ENCODE results near the gene TSPAN14.
A peak's percentile ranks its signal among the peaks of the same experiment; 100 is the strongest.

Gene TSPAN14

DNA sequence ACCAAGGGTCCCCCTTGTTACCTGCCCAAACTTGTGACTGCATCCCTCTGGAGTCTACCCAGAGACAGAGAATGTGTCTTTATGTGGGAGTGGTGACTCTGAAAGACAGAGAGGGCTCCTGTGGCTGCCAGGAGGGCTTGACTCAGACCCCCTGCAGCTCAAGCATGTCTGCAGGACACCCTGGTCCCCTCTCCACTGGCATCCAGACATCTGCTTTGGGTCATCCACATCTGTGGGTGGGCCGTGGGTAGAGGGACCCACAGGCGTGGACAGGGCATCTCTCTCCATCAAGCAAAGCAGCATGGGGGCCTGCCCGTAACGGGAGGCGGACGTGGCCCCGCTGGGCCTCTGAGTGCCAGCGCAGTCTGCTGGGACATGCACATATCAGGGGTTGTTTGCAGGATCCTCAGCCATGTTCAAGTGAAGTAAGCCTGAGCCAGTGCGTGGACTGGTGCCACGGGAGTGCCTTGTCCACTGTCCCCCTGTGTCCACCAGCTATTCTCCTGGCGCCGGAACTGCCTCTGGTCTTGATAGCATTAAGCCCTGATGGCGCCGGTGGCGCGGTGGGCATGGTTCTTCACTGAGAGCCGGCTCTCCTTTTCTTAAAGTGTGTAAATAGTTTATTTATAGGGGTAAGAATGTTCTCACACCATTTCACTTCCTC is 64.2 kb downstream of the TSPAN14 start:
- no peak overlapping the region for H3K9ac ChIP-seq (ENCODE audit: low read length)
- H3K27me3 ChIP-seq (replicated peaks; ENCODE audit: control insufficient read depth, insufficient read depth, low read length) = no peaks in the 10 kb centered on the region
- H3K4me1 ChIP-seq (ENCODE audit: control insufficient read depth, insufficient read depth, low read length) = peaks cover 28% of the 10 kb centered on the region
- peaks cover 82% of the 10 kb centered on the region for H3K36me3 ChIP-seq (ENCODE audit: control insufficient read depth, insufficient read depth, low read length, severe bottlenecking)
- no peaks in the 10 kb centered on the region for H3K9me3 ChIP-seq (ENCODE audit: control insufficient read depth, low read length)
- DNase-seq (ENCODE audit: low read depth) = no peak
- no peak overlapping the region for H3K4me3 ChIP-seq (ENCODE audit: low read length)

DNA sequence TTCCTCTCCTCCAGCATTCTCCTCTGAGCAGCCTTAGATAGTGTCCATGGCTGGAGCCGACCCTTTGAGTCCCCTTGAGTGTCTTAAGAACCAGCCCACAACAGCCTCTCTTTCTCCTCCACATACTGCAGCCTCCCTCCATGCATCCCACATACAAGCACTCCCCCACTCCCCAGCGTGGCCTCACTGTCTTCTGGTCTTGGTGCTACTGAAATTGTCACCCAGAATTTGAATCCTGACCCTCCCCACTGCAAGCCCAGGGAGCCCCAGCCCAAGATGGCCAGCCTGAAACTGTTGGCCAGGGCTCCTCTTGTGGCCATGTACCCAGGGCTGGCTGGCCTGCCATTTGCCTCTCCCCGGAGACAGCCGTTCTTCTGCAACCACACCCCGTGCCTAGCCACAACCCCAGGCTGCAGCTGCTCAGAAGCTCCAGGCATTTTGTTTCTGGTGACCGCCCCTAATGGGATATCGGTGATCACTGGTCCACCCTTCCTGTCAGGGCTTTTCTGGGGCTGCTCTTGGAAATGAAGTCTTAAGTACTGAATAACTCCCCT is 64.8 kb downstream of the TSPAN14 start:
- H3K36me3 ChIP-seq (ENCODE audit: control insufficient read depth, insufficient read depth, low read length, severe bottlenecking) = peaks cover 76% of the 10 kb centered on the region
- H3K4me3 ChIP-seq (ENCODE audit: low read length) = no peak overlapping the region
- H3K9ac ChIP-seq (ENCODE audit: low read length) = no peak overlapping the region
- H3K4me1 ChIP-seq (ENCODE audit: control insufficient read depth, insufficient read depth, low read length) = peaks cover 33% of the 10 kb centered on the region
- H3K9me3 ChIP-seq (ENCODE audit: control insufficient read depth, low read length) = no peaks in the 10 kb centered on the region
- no peaks in the 10 kb centered on the region for H3K27me3 ChIP-seq (replicated peaks; ENCODE audit: control insufficient read depth, insufficient read depth, low read length)
- no peak for DNase-seq (ENCODE audit: low read depth)

DNA sequence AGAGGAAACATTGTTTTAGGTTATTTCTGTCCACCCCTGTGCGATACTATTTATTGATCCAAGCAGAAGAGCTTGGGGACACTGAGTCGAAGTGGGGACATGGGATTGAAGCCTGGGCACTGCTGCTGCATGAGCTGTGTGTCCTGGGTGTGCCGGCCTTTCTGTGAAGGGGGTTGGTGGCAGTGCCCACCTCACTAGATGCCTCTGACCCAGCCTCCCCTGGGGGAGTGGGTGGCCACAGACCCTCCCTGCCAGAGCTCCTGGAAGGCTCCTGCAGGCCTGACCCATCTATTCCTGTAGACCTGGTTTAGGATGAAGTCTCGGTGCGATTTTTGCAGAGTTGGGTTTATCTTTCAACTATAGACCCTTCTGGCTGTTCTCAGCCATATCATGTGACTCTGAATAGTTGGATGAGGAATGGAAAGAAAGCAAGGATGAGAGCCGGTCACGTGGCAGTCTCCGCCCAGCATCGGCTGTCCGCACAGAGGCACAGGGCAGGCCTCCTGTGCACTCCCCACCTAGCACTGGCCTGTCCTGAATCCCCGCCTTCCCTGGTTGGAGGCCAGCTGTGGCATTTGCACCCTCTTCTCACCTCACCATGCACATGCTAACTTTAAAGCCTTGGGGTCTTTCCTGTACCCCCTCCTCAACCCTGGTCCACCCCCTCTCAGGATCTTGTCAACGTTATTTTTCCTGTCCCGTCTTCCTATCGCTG is 66.0 kb downstream of the TSPAN14 start:
- DNase-seq (ENCODE audit: low read depth) = no peak
- Histone ChIP-seq H3K36me3 (ENCODE audit: control insufficient read depth, insufficient read depth, low read length, severe bottlenecking) (peaks cover 64% of the 10 kb centered on the region), H3K9me3 (ENCODE audit: control insufficient read depth, low read length) (no peaks in the 10 kb centered on the region), H3K4me1 (ENCODE audit: control insufficient read depth, insufficient read depth, low read length) (peaks cover 43% of the 10 kb centered on the region), H3K4me3 (ENCODE audit: low read length) (no peak overlapping the region), H3K9ac (ENCODE audit: low read length) (no peak overlapping the region), H3K27me3 (replicated peaks; ENCODE audit: control insufficient read depth, insufficient read depth, low read length) (no peaks in the 10 kb centered on the region)

DNA sequence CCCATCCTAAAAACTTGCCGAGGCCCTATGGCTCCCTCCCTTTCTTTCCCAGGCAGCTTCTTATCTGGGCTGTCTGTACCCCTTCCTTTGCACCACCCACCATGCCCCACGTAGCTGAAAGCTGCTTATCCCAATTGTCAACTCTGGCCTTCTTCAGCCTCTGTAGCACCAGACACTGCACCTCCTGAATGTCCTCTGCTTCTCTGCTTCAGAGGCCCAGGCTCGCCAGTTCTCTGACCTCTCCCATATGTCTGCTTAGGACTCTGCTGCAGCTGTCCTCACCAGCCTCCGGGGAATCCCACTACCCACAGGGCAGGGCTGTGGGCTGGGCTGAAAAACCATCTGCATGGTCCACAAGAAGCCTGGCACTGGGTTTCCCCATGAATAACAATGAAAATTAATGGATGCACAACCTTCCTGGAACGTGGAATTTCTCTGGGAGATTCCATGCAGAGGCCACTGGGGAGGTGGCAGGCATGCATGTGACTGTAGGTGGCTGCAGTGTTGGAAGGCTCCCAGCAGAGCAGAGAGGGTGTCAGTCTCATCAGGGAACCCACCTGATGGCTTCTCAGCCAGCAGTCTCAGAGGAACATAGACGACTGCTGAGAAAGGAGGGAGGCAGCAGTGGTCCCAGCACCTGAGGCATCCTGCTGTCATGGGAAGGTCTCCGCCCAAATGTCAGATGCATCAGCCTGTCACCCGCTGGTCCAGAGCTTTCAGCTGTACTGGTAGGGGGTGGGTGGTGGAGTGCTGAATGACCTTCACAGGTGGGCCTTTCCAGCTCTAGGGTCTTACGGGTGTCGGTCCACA is 66.8 kb downstream of the TSPAN14 start:
- DNase-seq (ENCODE audit: low read depth) = no peak
- peaks cover 56% of the 10 kb centered on the region for H3K36me3 ChIP-seq (ENCODE audit: control insufficient read depth, insufficient read depth, low read length, severe bottlenecking)
- H3K27me3 ChIP-seq (replicated peaks; ENCODE audit: control insufficient read depth, insufficient read depth, low read length) = no peaks in the 10 kb centered on the region
- peaks cover 43% of the 10 kb centered on the region for H3K4me1 ChIP-seq (ENCODE audit: control insufficient read depth, insufficient read depth, low read length)
- H3K9ac ChIP-seq (ENCODE audit: low read length) = no peak overlapping the region
- H3K9me3 ChIP-seq (ENCODE audit: control insufficient read depth, low read length) = no peaks in the 10 kb centered on the region
- no peak overlapping the region for H3K4me3 ChIP-seq (ENCODE audit: low read length)

DNA sequence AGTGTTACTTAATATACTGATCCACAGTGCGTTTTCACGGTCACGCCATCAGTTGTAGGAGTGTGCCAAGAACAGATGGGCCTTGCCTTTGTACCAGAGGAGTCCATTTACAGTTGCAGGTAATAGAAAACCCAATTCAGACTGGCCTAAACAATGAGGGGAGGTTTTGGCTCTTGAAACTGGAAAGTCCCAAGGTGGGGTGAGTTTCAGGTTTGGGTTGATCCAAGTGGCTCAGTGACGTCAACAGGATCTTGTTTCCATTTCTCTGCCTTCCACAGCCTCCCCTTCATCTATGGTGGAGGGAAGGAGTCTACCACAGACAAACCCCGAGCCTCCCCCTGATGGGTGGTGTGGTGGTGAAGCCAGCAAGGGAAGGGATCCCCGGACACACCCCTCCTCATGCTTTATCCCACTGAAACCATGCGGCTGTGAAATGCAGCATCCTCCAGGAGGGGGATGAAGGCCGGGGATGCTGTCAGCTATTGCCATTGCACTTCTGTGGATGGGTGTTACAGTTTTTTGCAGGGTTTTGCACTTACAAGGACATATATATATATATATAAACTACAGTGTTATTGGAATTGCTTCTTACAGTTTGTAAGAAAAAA is 68.8 kb downstream of the TSPAN14 start:
- Histone ChIP-seq H3K36me3 (ENCODE audit: control insufficient read depth, insufficient read depth, low read length, severe bottlenecking) (peaks cover 36% of the 10 kb centered on the region), H3K9ac (ENCODE audit: low read length) (no peak overlapping the region), H3K27me3 (replicated peaks; ENCODE audit: control insufficient read depth, insufficient read depth, low read length) (no peaks in the 10 kb centered on the region), H3K4me3 (ENCODE audit: low read length) (no peak overlapping the region), H3K4me1 (ENCODE audit: control insufficient read depth, insufficient read depth, low read length) (peaks cover 30% of the 10 kb centered on the region), H3K9me3 (ENCODE audit: control insufficient read depth, low read length) (no peaks in the 10 kb centered on the region)
- no peak for DNase-seq (ENCODE audit: low read depth)

DNA sequence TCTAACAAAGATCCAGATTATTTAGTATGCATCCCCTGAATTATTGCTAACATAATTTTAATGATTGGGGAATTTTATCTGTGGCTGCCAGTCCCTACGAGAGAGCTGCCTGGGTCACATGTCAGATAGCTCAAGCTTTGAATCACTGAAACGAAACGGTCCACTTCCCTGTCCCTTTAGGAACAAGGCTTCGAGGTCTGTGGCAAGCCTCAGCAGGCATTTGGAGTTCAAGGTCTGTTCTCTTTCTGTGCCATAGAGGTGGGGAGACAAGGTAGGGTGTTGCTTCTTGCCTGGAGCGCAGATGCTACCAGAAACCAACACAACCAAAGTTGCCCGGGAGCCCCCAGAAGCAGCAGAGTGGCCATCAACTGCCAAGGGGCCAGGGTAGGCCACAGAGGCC is 69.7 kb downstream of the TSPAN14 start:
- Histone ChIP-seq H3K4me1 (ENCODE audit: control insufficient read depth, insufficient read depth, low read length) (peaks cover 21% of the 10 kb centered on the region), H3K4me3 (ENCODE audit: low read length) (no peak overlapping the region), H3K9ac (ENCODE audit: low read length) (peak overlapping the region; percentile 42), H3K36me3 (ENCODE audit: control insufficient read depth, insufficient read depth, low read length, severe bottlenecking) (peaks cover 27% of the 10 kb centered on the region), H3K9me3 (ENCODE audit: control insufficient read depth, low read length) (no peaks in the 10 kb centered on the region), H3K27me3 (replicated peaks; ENCODE audit: control insufficient read depth, insufficient read depth, low read length) (no peaks in the 10 kb centered on the region)
- DNase-seq (ENCODE audit: low read depth) = no peak

DNA sequence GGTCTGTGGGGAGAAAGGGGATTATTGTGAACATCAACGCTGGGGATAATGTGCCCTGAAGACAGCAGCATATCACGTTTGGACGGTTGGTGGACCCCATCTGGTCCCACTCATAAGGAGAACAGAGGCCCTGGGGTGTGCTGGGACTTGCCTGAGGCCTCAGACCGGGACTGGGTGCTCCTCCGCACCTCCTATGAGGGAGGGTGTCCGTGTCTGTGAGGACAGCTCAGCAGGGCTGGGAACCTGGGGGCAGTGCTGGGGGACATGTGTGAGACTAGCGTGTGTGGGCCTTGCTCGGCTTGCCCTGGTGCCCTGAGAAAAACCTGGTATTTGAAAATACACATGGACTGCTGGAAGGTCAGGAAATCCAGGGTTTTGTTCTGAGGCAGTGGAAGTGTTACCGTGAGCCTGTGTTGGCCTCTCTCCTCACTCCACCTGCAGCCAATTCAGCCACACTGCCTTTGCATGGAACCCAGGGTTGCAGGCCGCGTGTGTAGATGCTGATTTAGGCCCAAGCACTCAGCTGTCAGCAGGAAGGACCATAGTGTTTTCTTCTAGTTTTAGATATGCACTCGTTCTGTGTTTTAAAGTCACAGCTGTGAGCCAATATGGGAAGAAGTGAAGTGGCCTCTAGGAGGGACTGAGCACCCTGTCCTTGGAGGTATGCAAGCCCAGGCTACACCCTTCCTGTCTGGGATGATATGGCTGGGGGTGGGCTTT is 70.2 kb downstream of the TSPAN14 start:
- DNase-seq (ENCODE audit: low read depth) = no peak

DNA sequence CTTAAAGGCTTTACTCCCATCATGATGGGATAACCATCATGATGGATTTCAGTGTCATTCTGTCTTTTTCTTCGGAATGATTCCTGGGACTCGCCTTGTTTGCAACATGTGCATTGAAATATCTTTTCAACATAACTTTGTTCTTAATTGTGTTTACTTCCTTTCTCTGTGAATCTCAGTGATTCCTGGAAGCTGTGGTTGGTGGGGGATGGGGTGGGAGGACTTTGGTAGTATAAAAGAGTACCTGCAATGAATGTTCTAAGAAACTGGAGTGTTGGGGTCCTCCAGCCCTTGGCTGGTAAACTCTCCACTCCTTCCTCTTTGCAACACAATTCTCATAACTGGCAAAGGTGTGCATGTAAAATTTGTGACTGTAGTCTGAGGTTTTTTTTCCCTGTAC is 72.1 kb downstream of the TSPAN14 start:
- H3K27me3 ChIP-seq (replicated peaks; ENCODE audit: control insufficient read depth, insufficient read depth, low read length) = no peaks in the 10 kb centered on the region
- DNase-seq (ENCODE audit: low read depth) = no peak
- H3K9ac ChIP-seq (ENCODE audit: low read length) = no peak overlapping the region
- peaks cover 3% of the 10 kb centered on the region for H3K36me3 ChIP-seq (ENCODE audit: control insufficient read depth, insufficient read depth, low read length, severe bottlenecking)
- peaks cover 14% of the 10 kb centered on the region for H3K4me1 ChIP-seq (ENCODE audit: control insufficient read depth, insufficient read depth, low read length)
- no peaks in the 10 kb centered on the region for H3K9me3 ChIP-seq (ENCODE audit: control insufficient read depth, low read length)
- H3K4me3 ChIP-seq (ENCODE audit: low read length) = no peak overlapping the region

More for the DNA sequence above, 70.2 kb downstream of the TSPAN14 start:
- Histone ChIP-seq H3K27me3 (replicated peaks; ENCODE audit: control insufficient read depth, insufficient read depth, low read length) (no peaks in the 10 kb centered on the region), H3K4me3 (ENCODE audit: low read length) (no peak overlapping the region), H3K4me1 (ENCODE audit: control insufficient read depth, insufficient read depth, low read length) (peaks cover 15% of the 10 kb centered on the region), H3K9me3 (ENCODE audit: control insufficient read depth, low read length) (no peaks in the 10 kb centered on the region), H3K9ac (ENCODE audit: low read length) (peak overlapping the region; percentile 42), H3K36me3 (ENCODE audit: control insufficient read depth, insufficient read depth, low read length, severe bottlenecking) (peaks cover 21% of the 10 kb centered on the region)

DNA sequence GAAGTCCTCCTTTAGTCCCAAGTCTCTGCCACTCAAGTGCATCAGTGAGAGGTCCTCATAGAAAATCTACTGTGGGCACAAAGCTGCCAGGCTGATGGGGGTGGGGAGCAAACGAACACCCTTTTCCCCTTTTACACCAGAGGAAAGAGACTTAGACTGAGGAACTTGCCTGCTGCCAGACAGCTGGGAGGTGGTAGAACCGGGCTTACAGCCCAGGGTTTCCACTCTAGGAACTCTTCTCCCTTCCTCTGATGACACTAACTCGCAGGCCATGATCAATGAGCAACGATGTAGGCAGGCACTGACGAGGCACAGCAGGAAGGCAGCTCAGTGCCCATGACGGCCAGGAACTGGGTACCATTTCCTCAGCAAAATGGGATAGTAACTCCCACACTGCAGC is 72.6 kb downstream of the TSPAN14 start:
- peaks cover 14% of the 10 kb centered on the region for H3K4me1 ChIP-seq (ENCODE audit: control insufficient read depth, insufficient read depth, low read length)
- DNase-seq (ENCODE audit: low read depth) = no peak
- H3K36me3 ChIP-seq (ENCODE audit: control insufficient read depth, insufficient read depth, low read length, severe bottlenecking) = no peaks in the 10 kb centered on the region
- no peak overlapping the region for H3K9ac ChIP-seq (ENCODE audit: low read length)
- H3K9me3 ChIP-seq (ENCODE audit: control insufficient read depth, low read length) = no peaks in the 10 kb centered on the region
- H3K27me3 ChIP-seq (replicated peaks; ENCODE audit: control insufficient read depth, insufficient read depth, low read length) = no peaks in the 10 kb centered on the region
- H3K4me3 ChIP-seq (ENCODE audit: low read length) = no peak overlapping the region

DNA sequence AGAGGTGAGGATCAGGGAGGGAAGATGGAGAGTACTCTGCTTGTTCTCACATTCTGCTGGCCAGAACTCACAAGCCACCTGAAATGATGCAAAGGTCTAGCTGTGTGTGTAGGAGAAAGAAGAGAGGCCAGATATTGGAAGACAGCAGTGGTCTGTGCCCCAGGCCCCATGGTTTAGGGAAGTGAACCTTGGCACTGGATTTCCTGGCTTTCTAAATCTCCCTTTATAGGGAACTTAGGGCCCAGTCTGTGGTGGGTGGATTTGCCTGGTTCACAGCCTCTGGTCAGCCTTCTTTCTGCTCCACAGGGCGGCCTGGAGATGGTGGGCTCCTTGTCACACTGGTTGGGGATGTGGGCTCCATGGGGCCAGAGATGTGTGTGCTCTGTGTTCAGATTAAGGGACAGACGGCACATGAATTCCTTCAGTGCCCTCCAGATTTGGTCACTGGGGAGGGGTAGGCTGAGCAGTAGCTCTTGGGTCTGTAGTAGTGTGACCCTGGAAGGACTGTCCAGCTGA is 74.1 kb downstream of the TSPAN14 start:
- no peak for DNase-seq (ENCODE audit: low read depth)
- Histone ChIP-seq H3K4me3 (ENCODE audit: low read length) (no peak overlapping the region), H3K27me3 (replicated peaks; ENCODE audit: control insufficient read depth, insufficient read depth, low read length) (no peaks in the 10 kb centered on the region), H3K9me3 (ENCODE audit: control insufficient read depth, low read length) (no peaks in the 10 kb centered on the region), H3K9ac (ENCODE audit: low read length) (no peak overlapping the region), H3K4me1 (ENCODE audit: control insufficient read depth, insufficient read depth, low read length) (peaks cover 14% of the 10 kb centered on the region), H3K36me3 (ENCODE audit: control insufficient read depth, insufficient read depth, low read length, severe bottlenecking) (no peaks in the 10 kb centered on the region)
